Cardiac muscle cell (in vitro differentiated cells and primary cell): ENCODE results near the gene CERS2. TPM values are rescaled to one million over a fixed set of nuclear protein-coding genes. Genes with fewer than 3 reads are reported as not detected.
A peak's percentile ranks its signal among the peaks of the same experiment; 100 is the strongest.

Experiments
- DNase-seq, 2 donors: peaks; one replicate each; pipeline versions ENCODE4 v3.0.0 to v3.0.0-alpha.2; 2010 to 2017; ENCODE audit warnings: low read depth in 1 of 2, low spot score in 1 of 2
- H3K27ac ChIP-seq: fragments of 200-600 bp; sonication (generic); 2 replicates; pipeline ENCODE4 v1.5.1; 2016
- H3K27me3 ChIP-seq: fragments of 200-600 bp; sonication (generic); 2 replicates; pipeline ENCODE4 v1.6.0; 2016; ENCODE audit warnings: control low read depth
- H3K36me3 ChIP-seq: fragments of 200-600 bp; sonication (generic); 2 replicates; pipeline ENCODE4 v1.5.1; 2016; ENCODE audit warnings: control low read depth
- H3K4me1 ChIP-seq: fragments of 200-600 bp; sonication (generic); 2 replicates; pipeline ENCODE4 v1.8.1; 2017; ENCODE audit warnings: low read depth, mild to moderate bottlenecking, mixed run types
- H3K4me3 ChIP-seq: fragments of 200-600 bp; sonication (generic); 2 replicates; pipeline ENCODE4 v1.5.1; 2016; ENCODE audit warnings: mild to moderate bottlenecking
- H3K9me3 ChIP-seq: fragments of 200-600 bp; sonication (generic); 2 replicates; pipeline ENCODE4 v1.5.1; 2017; ENCODE audit warnings: low read depth, mild to moderate bottlenecking, control low read depth
- CTCF ChIP-seq: IDR thresholded peaks from 2 replicates; pipeline ENCODE4 v1.5.1; 2012; ENCODE audit warnings: low read depth, mild to moderate bottlenecking, low read length
- polyA plus RNA-seq: library from polyadenylated mRNA; unstranded; fragments of >200 nt; fragmentation: Nextera tagmentation; extraction: Ambion mirVana; gene quantifications from 2 replicates; pipeline ENCODE4 v1.2.1, GENCODE V29; 2016
- total RNA-seq: library from RNA; depleted of rRNA; stranded (reverse); fragments of >200 nt; gene quantifications from 2 replicates; pipeline ENCODE4 v1.2.3, GENCODE V29; 2016

Gene CERS2
- total and polyA plus RNA-seq, 2 experiments from 2014 or later: 64.7 to 124 TPM

DNA sequence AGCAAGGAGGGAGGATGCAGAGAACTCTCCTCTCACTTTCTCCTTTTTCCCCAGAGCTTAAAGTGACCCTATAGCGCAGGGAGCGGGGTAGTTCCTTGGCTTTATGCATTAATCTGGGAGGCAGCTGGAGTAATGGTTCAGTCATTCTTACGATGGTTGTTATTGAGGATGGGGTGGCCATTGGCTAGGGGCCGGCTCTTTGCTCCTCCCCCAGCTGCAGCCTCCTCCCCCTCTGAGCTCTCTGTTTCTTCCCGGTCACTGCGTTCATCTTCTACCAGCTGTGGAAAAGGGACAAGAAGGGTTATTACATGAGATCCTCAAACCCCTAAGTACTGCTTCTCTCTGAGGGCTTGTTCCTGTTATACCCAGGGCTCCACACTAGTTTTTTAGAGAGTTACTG is 8.6 kb downstream of the CERS2 start:
- peaks cover 13% of the 10 kb centered on the region for H3K4me1 ChIP-seq
- H3K36me3 ChIP-seq: peaks cover 58% of the 10 kb centered on the region
- H3K4me3 ChIP-seq: no peak overlapping the region
- DNase-seq: no peak
- H3K27ac ChIP-seq: peak overlapping the region; percentile 47
- TF ChIP-seq CTCF: no peak
- no peaks in the 10 kb centered on the region for H3K27me3 ChIP-seq
- no peaks in the 10 kb centered on the region for H3K9me3 ChIP-seq

DNA sequence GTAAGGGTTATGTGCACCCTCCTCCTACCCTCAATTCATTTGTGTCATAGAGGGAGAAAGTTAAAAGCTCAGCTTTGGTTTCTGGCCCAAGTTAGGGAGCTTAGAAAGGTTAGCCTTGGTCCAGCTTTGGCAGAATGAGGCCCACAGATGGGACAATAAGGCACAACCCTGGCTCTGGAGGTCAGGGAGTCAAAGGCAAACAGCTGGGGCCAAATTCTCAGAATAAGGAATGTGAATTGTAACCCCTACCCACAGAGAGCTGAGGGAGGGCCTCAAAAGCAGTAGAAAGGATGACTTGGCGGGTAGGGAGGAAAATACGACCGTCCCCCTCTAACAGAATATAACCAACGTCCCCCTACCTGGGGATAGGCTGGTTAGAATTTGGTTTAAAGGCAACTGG is 9.0 kb downstream of the CERS2 start:
- H3K9me3 ChIP-seq: no peaks in the 10 kb centered on the region
- DNase-seq: no peak
- no peak overlapping the region for H3K4me3 ChIP-seq
- peaks cover 9% of the 10 kb centered on the region for H3K4me1 ChIP-seq
- no peak for TF ChIP-seq CTCF
- H3K27ac ChIP-seq: peak overlapping the region; percentile 22
- peaks cover 60% of the 10 kb centered on the region for H3K36me3 ChIP-seq
- H3K27me3 ChIP-seq: no peaks in the 10 kb centered on the region

- no peak for DNase-seq
- no peaks in the 10 kb centered on the region for H3K9me3 ChIP-seq
- peak overlapping the region; percentile 23 for H3K27ac ChIP-seq
- no peak for TF ChIP-seq CTCF
- H3K4me3 ChIP-seq: no peak overlapping the region
- peaks cover 5% of the 10 kb centered on the region for H3K4me1 ChIP-seq
- no peaks in the 10 kb centered on the region for H3K27me3 ChIP-seq
- H3K36me3 ChIP-seq: peaks cover 70% of the 10 kb centered on the region
These were observed 10.5 kb downstream of the CERS2 start for GRCh38 chr1:150964164-150964489.

- Histone ChIP-seq H3K4me1 (peaks cover 5% of the 10 kb centered on the region), H3K27ac (peak overlapping the region; percentile 31), H3K36me3 (peaks cover 67% of the 10 kb centered on the region), H3K9me3 (no peaks in the 10 kb centered on the region), H3K4me3 (no peak overlapping the region), H3K27me3 (no peaks in the 10 kb centered on the region)
- TF ChIP-seq CTCF: no peak
- no peak for DNase-seq
These were observed 11.1 kb downstream of the CERS2 start for GRCh38 chr1:150963321-150964163.

DNA sequence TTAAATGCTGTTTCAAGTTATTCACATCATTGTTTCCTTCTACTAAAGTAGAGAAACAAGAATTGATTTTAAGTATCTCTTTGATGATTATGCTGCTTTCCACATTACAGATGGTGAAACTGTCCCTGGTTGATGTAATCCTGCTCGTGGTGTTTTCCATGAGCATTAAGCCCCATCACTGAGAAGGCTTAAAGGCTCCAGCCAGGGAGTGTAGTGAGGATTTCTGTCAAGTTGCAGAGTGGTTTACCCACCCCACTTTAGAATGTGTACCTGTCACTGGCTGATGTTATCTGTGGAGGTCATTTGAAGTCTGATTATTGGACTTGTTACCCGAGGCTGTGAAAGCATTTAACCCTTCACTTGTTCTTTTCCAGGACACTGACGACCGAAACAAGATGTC is 12.9 kb downstream of the CERS2 start:
- no peak for TF ChIP-seq CTCF
- Histone ChIP-seq H3K4me1 (peaks cover 5% of the 10 kb centered on the region), H3K27ac (peak overlapping the region; percentile 31), H3K36me3 (peaks cover 60% of the 10 kb centered on the region), H3K4me3 (no peak overlapping the region), H3K9me3 (no peaks in the 10 kb centered on the region), H3K27me3 (no peaks in the 10 kb centered on the region)
- no peak for DNase-seq
